ENCODE results near the gene MYADML2.

DNA sequence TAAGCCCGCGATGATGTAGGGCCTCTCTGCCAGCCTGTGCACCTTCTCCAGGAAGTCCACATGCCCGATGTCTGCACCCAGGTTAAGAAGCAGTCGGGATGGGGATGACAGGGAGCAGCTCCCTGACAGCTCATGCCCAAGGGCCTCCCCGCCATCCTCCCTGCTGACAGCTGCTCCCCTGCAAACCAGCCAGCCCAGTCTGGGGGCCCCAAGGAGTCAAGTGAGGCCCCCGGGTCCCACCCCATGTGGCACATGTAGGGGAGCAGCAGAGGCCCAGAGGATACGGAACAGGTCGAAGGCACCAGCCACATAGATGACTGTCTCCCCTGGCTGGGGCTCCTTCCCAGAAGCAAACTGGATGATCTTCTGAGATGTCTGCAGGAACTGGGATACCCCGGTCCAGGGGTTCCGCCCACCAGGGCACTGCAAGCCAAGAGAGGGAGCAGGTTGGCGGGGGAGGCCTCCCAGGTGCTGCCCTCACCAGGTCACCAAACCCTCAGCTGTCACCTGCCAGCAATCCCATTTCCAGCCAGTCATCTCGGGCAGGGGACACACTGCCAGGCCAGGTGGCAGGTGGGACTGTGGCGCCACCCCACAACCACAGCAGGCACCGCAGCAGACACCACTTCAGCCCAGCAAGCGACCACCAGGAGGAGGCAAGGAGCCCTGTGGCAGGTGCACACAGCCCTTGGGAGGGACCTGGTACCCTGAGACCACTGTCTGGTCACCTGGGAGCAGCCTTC is 40.4 kb downstream of the MYADML2 start:
- TF ChIP-seq CTCF (IDR thresholded peaks at IDR 0.05 in 8 of 11, conservative IDR thresholded peaks at IDR 0.05 in 3 of 11) (no peak), POLR2A (IDR thresholded peaks at IDR 0.05) (no peak), POLR2AphosphoS5 (IDR thresholded peaks at IDR 0.05) (no peak)
